ENCODE data around the gene DVL2.

DVL2 gene

GRCh38 chr17:7237761-7238419 is 3.6 kb upstream of the DVL2 start:
- DNase-seq, result peak; percentile 61 to 89 (median 79)

GRCh38 chr17:7237266-7237760 is 3.0 kb upstream of the DVL2 start:
- DNase-seq, result no peak

- no peak for DNase-seq
Measured at GRCh38 chr17:7236808-7237207, 2.5 kb upstream of the DVL2 start.

- DNase-seq, result peak; percentile 55 to 67 (median 57)
Measured at GRCh38 chr17:7235693-7236665, 1.7 kb upstream of the DVL2 start.

GRCh38 chr17:7233701-7234082 is 625 bp downstream of the DVL2 start:
- no peak for DNase-seq

- no peak for DNase-seq
Measured at GRCh38 chr17:7232114-7232513, 2.2 kb downstream of the DVL2 start.

GRCh38 chr17:7229504-7229903 is 4.8 kb downstream of the DVL2 start:
- DNase-seq, result no peak

- no peak for DNase-seq
Measured at GRCh38 chr17:7228920-7229319, 5.4 kb downstream of the DVL2 start.

- DNase-seq, result no peak
Measured at GRCh38 chr17:7226721-7227710, 7.3 kb downstream of the DVL2 start.

GRCh38 chr17:7225711-7226331 is 8.5 kb downstream of the DVL2 start:
- no peak for DNase-seq

- no peak for DNase-seq
Measured at GRCh38 chr17:7224661-7225111, 9.6 kb downstream of the DVL2 start.

GRCh38 chr17:7224110-7224509 is 10.2 kb downstream of the DVL2 start:
- no peak for DNase-seq

- DNase-seq, result no peak
Measured at GRCh38 chr17:7223375-7223774, 10.9 kb downstream of the DVL2 start.

GRCh38 chr17:7222972-7223292 is 11.4 kb downstream of the DVL2 start:
- no peak for DNase-seq

GRCh38 chr17:7222093-7222971 is 12.0 kb downstream of the DVL2 start:
- DNase-seq, result no peak

GRCh38 chr17:7221278-7222092 is 12.8 kb downstream of the DVL2 start:
- DNase-seq, result no peak

GRCh38 chr17:7220593-7221277 is 13.6 kb downstream of the DVL2 start:
- DNase-seq, result peak; percentile 62 to 80 (median 69)

- DNase-seq, result peak; percentile 93 to 96 (median 95)
Measured at GRCh38 chr17:7219812-7220592, 14.3 kb downstream of the DVL2 start, which contains the start of the genes ACADVL and DLG4. Gene ACADVL, plus strand, starts transcription at chr17:7219938. Its CDS starts 47 bp downstream, at chr17:7219985. Gene DLG4, minus strand, starts transcription at chr17:7219836.

Measured in suppressor macrophage treated with lipopolysaccharide for 1 hour (primary cell).